Measurements from ENCODE around the gene IKZF1. TPM values are rescaled to one million over a fixed set of nuclear protein-coding genes. Genes with fewer than 3 reads are reported as not detected.

IKZF1 gene
- polyA plus RNA-seq, 6 donors from 2014 or later: 127 to 347 (median 205) TPM

DNA sequence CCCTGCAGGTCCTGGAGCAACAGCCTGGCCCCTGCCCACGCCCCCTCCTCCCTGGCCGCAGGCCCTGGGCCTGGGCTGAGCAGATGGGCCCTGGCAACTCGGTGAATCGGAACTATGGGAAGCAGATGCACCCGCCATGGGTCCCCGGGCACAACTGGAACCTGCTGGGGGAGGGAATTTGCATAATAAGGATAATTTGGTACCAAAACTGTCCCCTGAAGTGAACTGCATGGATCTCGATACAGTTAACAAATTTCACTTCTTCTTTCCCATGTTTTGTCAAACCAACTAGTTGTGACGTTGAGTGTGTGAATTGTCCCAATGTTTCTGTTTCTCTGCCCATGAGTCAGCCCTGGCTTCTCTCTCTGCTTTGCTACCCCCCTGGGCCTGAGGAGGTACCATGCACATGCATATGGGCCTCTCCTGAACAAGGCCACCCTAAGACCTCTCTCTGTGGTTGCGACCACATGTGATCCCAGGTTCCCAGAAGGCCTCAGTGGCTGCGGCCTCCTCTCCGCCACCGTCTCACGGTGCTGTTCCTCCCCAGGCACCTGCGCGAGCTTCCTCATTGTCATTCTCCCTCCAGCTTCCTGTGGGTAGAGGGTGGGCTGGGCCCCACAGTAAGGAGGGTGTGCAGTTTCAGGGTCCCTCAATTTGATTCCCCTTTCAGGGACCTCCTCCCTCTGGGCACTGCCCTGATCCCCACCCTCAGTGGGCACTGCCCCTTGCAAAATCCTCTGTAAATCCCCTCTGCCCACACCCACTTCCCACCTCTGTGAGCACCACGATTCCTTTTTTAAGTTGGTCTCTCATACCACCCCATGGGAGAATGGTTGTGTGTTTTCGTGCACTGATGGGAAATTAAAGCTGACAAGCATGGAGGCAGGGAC, 105.6 kb downstream of the IKZF1 start:
- Mint-ChIP-seq H3K9me3 (no peaks in the 10 kb centered on the region), H3K27me3 (no peaks in the 10 kb centered on the region), H3K4me1 (peaks cover 90 to 98% (median 97%) of the 10 kb centered on the region in 3 donors), H3K36me3 (no peaks in the 10 kb centered on the region), H3K4me3 (peak overlapping the region; percentile 62 to 90 (median 81)), H3K27ac (peak overlapping the region; percentile 94 to 99 (median 98))
- DNase-seq (peak; percentile 76), ATAC-seq (ENCODE audit: low read depth in 2 of 2) (peak; percentile 68)

DNA sequence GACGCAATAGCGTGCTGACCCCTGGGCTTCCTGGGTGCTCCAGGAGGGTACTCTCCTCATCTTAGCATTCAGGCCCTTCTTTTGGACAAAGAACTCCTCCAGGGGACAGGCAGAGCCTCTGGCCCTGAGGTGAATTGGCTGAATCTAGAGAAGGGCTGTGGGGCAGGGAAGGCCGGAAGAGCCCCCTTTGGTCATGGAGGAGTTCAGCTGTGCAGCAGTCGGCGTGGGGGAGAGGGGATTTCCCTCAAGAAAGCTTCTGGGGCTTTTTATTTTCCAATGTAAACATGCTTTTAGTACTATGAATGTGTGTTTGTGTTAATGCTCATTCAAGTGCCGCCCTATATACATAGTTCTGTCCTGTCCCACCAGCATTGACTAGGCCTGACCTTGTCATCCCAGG, 106.8 kb downstream of the IKZF1 start:
- peaks cover 92 to 98% (median 96%) of the 10 kb centered on the region in 3 donors for H3K4me1 Mint-ChIP-seq
- no peaks in the 10 kb centered on the region for H3K27me3 Mint-ChIP-seq
- DNase-seq (peak; percentile 44), ATAC-seq (ENCODE audit: low read depth in 2 of 2) (peak; percentile 29 to 33)
- H3K4me3 Mint-ChIP-seq: peak overlapping the region; percentile 57 to 90 (median 76)
- no peaks in the 10 kb centered on the region for H3K36me3 Mint-ChIP-seq
- peak overlapping the region; percentile 94 to 99 (median 98) for H3K27ac Mint-ChIP-seq
- H3K9me3 Mint-ChIP-seq: no peaks in the 10 kb centered on the region

DNA sequence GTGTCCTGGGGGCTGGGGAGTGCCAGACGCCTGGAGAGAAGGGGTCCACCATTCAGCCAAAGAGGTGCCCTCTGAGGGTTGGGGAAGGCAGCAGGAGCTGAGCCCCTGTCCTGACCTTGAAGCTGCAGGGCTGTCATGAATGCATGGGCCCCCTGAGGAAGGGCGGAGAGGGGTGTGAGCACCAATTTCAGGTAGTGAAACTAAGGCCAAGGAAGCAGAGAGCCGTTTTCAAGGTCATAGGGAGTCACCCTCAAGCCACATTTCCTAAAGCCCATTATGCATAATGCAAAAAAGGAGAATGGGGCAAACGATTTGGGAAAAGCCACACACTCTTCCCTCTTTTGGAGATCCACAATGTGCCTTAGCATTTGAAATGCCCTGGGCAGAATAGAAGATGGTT, 108.5 kb downstream of the IKZF1 start:
- H3K27ac Mint-ChIP-seq: peak overlapping the region; percentile 88 to 98 (median 98)
- ATAC-seq (ENCODE audit: low read depth in 2 of 2): peak; percentile 11 to 25

DNA sequence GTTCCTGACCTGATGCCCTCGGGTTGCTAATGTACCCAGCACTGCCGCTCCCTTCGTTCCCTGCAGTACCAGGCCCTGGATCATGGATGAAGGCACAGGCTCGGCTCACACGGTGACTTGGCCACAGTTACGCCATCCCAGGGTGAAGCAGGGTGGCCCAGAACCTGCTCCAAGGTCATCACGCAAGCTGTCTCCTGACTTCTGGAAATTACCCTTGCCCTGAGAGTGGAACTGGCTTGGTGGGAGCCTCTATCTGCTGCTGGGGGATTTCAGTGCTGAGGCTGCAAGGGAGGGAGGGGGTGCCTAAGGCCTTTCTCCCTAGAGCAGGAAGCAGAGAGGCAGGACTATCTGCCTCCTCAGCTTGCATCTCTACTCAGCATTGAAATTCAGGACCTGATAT, 109.0 kb downstream of the IKZF1 start:
- Mint-ChIP-seq H3K27ac (peak overlapping the region; percentile 64 to 98 (median 84)), H3K36me3 (no peaks in the 10 kb centered on the region), H3K4me3 (peak overlapping the region in 6 of 8 donors; percentile 37 to 89 (median 76)), H3K27me3 (no peaks in the 10 kb centered on the region), H3K9me3 (no peaks in the 10 kb centered on the region), H3K4me1 (peaks cover 85 to 95% (median 94%) of the 10 kb centered on the region in 3 donors)
- no peak for ATAC-seq (ENCODE audit: low read depth in 2 of 2)
- no peak for DNase-seq

More for the DNA sequence above, 108.5 kb downstream of the IKZF1 start:
- H3K4me1 Mint-ChIP-seq: peaks cover 88 to 98% (median 96%) of the 10 kb centered on the region in 3 donors
- H3K9me3 Mint-ChIP-seq: no peaks in the 10 kb centered on the region
- DNase-seq: peak; percentile 63
- H3K27me3 Mint-ChIP-seq: no peaks in the 10 kb centered on the region
- peak overlapping the region; percentile 16 to 90 (median 76) for H3K4me3 Mint-ChIP-seq
- H3K36me3 Mint-ChIP-seq: no peaks in the 10 kb centered on the region

DNA sequence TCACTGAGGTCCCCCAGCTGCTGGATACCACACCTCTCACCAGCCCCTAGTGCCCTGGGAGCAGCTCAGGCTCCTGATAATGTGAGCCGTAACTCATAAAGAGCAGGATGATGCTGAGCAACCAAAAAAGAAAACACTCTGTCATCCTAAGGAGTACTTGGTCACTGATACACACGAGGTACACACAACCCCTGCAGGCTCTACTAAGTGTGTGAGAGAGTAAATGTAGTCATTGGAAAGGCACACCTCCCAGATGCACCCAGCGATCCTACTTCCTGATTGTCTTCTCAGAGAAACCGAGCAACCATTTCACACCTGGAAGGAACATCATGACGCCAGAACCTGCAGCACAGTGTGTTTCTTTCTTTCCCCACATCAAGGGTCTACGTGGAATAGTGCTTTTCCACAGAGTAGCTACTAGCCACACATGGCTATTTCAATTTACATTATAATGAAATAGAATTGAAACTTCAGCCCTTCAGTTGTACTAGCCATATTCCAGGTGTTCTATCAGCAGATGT, 111.4 kb downstream of the IKZF1 start:
- ATAC-seq (ENCODE audit: low read depth in 2 of 2): no peak
- H3K4me3 Mint-ChIP-seq: peak overlapping the region in 6 of 8 donors; percentile 56 to 89 (median 82)
- peaks cover 62 to 72% (median 71%) of the 10 kb centered on the region in 3 donors for H3K4me1 Mint-ChIP-seq
- DNase-seq: no peak
- no peaks in the 10 kb centered on the region for H3K9me3 Mint-ChIP-seq
- H3K27me3 Mint-ChIP-seq: no peaks in the 10 kb centered on the region
- no peaks in the 10 kb centered on the region for H3K36me3 Mint-ChIP-seq
- H3K27ac Mint-ChIP-seq: peak overlapping the region in 5 of 6 donors; percentile 47 to 97 (median 88)

DNA sequence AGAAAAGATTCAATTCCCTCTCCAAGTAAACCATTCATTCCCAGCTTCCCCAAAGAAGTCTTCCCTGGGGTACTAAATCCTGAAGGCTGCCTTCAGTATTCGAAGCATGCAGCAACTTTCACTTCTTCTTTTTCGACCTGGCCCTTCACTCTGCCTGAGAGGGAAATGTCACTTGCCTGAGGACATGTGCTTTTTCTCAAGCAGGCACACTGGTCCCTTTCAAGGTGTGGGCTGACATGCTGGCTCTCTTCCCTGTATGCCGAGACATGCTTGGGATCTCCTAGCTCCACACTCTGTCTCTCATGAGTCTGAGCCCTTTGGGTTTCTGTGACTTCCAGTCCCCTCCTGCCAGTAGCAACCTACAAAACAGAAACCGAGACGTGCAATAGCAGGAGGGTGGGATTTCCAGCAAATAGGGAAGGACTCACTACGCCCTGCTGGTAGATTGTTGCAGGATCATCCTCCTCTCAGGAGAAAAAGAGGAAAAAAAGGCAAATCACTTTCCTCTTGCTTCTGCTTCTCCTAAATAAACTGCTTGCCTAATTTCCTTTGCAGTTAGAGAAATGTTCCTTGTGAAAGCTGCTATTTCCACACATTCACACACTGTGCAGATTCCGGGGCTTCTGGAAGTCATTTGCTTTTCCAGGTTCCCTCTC, 112.1 kb downstream of the IKZF1 start:
- ATAC-seq (ENCODE audit: low read depth in 2 of 2): peak; percentile 76 to 77
- H3K27me3 Mint-ChIP-seq: no peaks in the 10 kb centered on the region
- peak; percentile 71 for DNase-seq
- H3K36me3 Mint-ChIP-seq: no peaks in the 10 kb centered on the region
- H3K4me1 Mint-ChIP-seq: peaks cover 54 to 64% (median 63%) of the 10 kb centered on the region in 3 donors
- H3K4me3 Mint-ChIP-seq: peak overlapping the region; percentile 2 to 89 (median 76)
- peak overlapping the region; percentile 40 to 97 (median 86) for H3K27ac Mint-ChIP-seq
- H3K9me3 Mint-ChIP-seq: no peaks in the 10 kb centered on the region

DNA sequence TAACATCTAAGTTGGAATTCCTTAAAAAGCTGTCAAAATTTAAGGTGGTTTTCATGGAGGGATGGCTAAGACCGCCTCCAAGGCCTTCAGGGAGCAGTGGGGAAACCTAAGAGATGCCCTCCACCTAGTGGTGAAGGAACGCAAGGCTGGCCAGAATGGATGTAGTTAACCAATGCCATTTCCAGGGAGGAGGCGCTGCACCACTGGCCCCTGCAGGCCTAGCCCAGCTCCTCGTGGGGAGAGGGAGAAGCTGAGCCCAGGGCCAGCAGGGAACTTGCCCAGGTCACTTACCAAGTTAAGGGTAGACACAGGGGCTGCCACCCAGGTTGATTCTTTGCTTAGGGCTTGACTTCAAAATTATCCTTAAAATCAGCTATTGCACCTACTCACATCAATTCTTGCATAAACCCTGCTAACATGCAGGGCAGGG, 113.6 kb downstream of the IKZF1 start:
- DNase-seq (peak; percentile 62), ATAC-seq (ENCODE audit: low read depth in 2 of 2) (peak; percentile 66 to 75)
- Mint-ChIP-seq H3K9me3 (no peaks in the 10 kb centered on the region), H3K27ac (peak overlapping the region in 3 of 6 donors; percentile 82 to 88 (median 83)), H3K27me3 (no peaks in the 10 kb centered on the region), H3K4me3 (peak overlapping the region in 1 of 8 donors; percentile 53), H3K4me1 (peaks cover 42 to 50% (median 49%) of the 10 kb centered on the region in 3 donors), H3K36me3 (no peaks in the 10 kb centered on the region)

DNA sequence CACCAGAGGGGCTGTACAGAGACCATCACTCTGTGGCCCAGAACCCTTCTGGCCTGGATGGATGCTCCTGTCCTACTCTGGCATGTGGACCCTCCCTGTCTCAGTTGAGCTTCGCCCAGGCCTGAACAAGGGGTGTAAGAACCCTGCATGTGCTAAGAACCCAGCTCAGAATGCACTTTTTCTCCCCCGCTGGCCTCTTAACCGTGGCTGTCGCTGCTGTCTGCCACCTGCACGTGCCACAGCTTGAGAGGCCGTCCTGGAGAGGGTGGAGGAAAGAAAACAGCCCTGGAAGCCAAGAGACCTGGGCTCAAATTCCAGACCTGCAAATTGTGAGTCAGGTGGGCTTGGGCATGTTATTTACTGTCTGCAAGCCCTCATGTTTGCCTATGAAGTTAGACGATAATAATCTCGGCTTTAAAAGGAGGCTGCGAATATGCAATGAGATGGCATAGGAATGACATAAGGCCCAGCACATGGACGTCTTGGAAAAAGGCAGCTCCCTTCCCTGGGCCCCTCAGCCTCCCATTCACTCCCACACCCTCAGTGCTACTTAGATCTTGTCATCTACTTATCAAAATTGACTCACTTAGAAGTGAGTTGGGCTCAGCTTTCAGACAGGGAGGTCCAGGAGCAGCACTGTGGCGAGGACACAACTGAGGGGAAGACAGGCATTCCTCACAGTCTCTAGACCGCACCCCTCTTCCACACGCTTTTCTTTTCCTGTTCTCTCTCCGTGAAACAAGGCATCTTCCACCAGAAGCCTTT, 114.2 kb downstream of the IKZF1 start:
- Mint-ChIP-seq H3K27ac (peak overlapping the region in 1 of 6 donors; percentile 33), H3K9me3 (no peaks in the 10 kb centered on the region), H3K27me3 (no peaks in the 10 kb centered on the region), H3K36me3 (no peaks in the 10 kb centered on the region), H3K4me3 (peak overlapping the region in 1 of 8 donors; percentile 37), H3K4me1 (peaks cover 37 to 46% (median 44%) of the 10 kb centered on the region in 3 donors)
- DNase-seq (no peak), ATAC-seq (ENCODE audit: low read depth in 2 of 2) (no peak)

DNA sequence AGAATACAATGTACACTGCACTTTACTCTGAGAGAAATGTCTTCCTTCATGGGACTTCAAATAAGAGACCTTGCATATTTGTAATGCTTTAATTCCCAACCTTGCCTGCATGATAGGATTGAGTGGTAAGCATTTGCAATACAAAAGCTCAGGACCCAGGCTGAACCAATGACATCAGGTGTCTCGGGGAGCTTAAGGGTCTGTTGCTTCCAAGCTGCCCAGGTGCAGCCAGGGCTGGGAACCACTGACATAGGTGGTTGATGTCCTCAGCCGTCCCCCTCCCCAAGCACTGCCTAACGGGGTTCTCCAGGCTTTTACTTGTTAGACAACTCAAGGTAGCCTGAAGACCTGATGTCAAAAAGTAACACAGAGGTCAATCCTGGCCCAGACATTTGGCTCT, 116.5 kb downstream of the IKZF1 start:
- Mint-ChIP-seq H3K4me1 (peaks cover 24 to 32% (median 27%) of the 10 kb centered on the region in 3 donors), H3K27ac (no peak overlapping the region), H3K9me3 (no peaks in the 10 kb centered on the region), H3K36me3 (no peaks in the 10 kb centered on the region), H3K27me3 (no peaks in the 10 kb centered on the region), H3K4me3 (no peak overlapping the region)
- ATAC-seq (ENCODE audit: low read depth in 2 of 2): no peak
- no peak for DNase-seq

DNA sequence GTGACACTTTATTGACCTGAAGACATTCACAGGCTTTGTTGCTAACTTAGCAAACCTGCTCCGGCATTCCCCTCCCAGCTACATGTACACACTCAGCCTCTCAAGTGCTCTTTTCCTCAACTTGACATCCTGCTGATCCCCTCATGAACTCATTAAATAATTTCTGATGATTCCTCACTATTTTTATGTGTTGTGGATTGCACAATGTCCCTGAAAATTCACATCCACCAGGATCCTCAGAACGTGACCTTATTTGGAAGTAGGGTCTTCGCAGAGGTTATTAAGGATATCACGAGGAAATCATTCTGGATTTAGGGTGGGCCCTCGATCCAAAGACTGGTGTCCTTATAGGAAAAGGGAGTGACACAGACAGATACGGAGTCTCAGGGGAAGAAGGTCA, 118.3 kb downstream of the IKZF1 start:
- no peak overlapping the region for H3K27ac Mint-ChIP-seq
- ATAC-seq (ENCODE audit: low read depth in 2 of 2) (no peak), DNase-seq (no peak)
- H3K9me3 Mint-ChIP-seq: no peaks in the 10 kb centered on the region
- H3K36me3 Mint-ChIP-seq: no peaks in the 10 kb centered on the region
- no peaks in the 10 kb centered on the region for H3K27me3 Mint-ChIP-seq
- peaks cover 9 to 14% (median 9%) of the 10 kb centered on the region in 3 donors for H3K4me1 Mint-ChIP-seq
- H3K4me3 Mint-ChIP-seq: no peak overlapping the region

DNA sequence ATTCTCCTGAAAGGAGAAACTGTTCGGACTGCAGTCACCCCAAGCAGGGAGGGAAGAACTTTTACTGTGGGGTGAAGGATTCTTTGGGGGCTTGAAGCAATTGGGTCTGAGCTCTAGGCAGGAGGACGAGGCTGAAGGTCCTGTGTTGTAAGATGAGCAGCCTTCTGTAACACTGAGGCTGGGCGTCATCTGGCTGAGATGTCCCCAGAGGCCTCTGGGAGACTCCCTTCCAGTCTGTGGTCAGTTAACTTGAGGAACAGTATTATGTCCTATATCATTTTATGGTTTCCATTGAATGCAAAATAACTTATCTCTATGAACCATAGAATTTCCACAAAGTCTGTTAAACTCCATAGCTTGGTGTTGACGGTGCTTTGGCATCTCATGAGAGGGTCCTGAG, 119.3 kb downstream of the IKZF1 start:
- H3K4me1 Mint-ChIP-seq: peaks cover 5 to 8% (median 5%) of the 10 kb centered on the region in 3 donors
- DNase-seq (no peak), ATAC-seq (ENCODE audit: low read depth in 2 of 2) (no peak)
- H3K36me3 Mint-ChIP-seq: no peaks in the 10 kb centered on the region
- peak overlapping the region in 1 of 6 donors; percentile 62 for H3K27ac Mint-ChIP-seq
- H3K4me3 Mint-ChIP-seq: no peak overlapping the region
- no peaks in the 10 kb centered on the region for H3K9me3 Mint-ChIP-seq
- H3K27me3 Mint-ChIP-seq: no peaks in the 10 kb centered on the region

DNA sequence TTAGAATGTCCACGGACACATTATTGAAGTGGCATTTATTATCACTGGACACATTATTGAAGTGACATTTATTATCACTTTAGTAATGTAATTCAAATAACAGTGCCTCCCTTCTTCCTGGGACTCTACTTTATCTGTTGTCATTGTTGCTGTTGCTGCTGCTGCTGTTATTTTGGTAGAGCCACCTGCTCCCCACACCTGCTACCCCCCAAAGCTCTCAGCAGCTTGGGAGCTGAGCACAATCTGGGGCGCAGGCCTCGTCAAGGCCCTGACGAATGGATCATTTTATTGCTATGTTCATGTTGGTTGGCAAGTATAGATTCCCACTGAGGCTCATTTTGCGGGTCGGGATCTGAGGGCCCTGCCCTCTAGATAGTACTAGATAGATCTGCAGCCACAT, 120.8 kb downstream of the IKZF1 start:
- no peaks in the 10 kb centered on the region for H3K27me3 Mint-ChIP-seq
- H3K9me3 Mint-ChIP-seq: no peaks in the 10 kb centered on the region
- no peaks in the 10 kb centered on the region for H3K36me3 Mint-ChIP-seq
- peak overlapping the region in 1 of 8 donors; percentile 16 for H3K4me3 Mint-ChIP-seq
- ATAC-seq (ENCODE audit: low read depth in 2 of 2) (no peak), DNase-seq (no peak)
- H3K4me1 Mint-ChIP-seq: peaks cover 5 to 8% (median 5%) of the 10 kb centered on the region in 3 donors
- H3K27ac Mint-ChIP-seq: no peak overlapping the region

Data from naive B cell (primary cell).